Retina (tissue), 1 donor: ENCODE results near the gene RYR2.

ENCODE experiments used
- DNase-seq: peaks from one replicate; pipeline ENCODE4 v3.0.0-alpha.2; 2016

Gene RYR2

GRCh38 chr1:237384213-237384612, 342.2 kb downstream of the RYR2 start:
- DNase-seq = no peak

GRCh38 chr1:237386362-237387143, 344.6 kb downstream of the RYR2 start:
- DNase-seq = no peak

- DNase-seq = no peak
These were observed 345.1 kb downstream of the RYR2 start for GRCh38 chr1:237387144-237387505.

GRCh38 chr1:237390823-237391222, 348.8 kb downstream of the RYR2 start:
- no peak for DNase-seq

GRCh38 chr1:237393632-237394031, 351.6 kb downstream of the RYR2 start:
- no peak for DNase-seq

GRCh38 chr1:237394281-237394680, 352.3 kb downstream of the RYR2 start:
- peak; percentile 13 for DNase-seq

- no peak for DNase-seq
These were observed 354.4 kb downstream of the RYR2 start for GRCh38 chr1:237396426-237396825.

- DNase-seq = no peak
These were observed 356.8 kb downstream of the RYR2 start for GRCh38 chr1:237398751-237399150.

GRCh38 chr1:237405912-237406311, 363.9 kb downstream of the RYR2 start:
- DNase-seq = no peak

- no peak for DNase-seq
These were observed 369.6 kb downstream of the RYR2 start for GRCh38 chr1:237411621-237412020.

GRCh38 chr1:237416924-237417655, 375.1 kb downstream of the RYR2 start:
- DNase-seq = no peak

- DNase-seq = no peak
These were observed 386.8 kb downstream of the RYR2 start for GRCh38 chr1:237428809-237429208.

GRCh38 chr1:237429252-237429651, 387.3 kb downstream of the RYR2 start:
- DNase-seq = no peak

GRCh38 chr1:237431448-237431847, 389.5 kb downstream of the RYR2 start:
- no peak for DNase-seq

- DNase-seq = no peak
These were observed 398.4 kb downstream of the RYR2 start for GRCh38 chr1:237440346-237440745.

GRCh38 chr1:237444120-237444790, 402.3 kb downstream of the RYR2 start:
- DNase-seq = no peak

- DNase-seq = no peak
These were observed 406.1 kb downstream of the RYR2 start for GRCh38 chr1:237448042-237448441.

- DNase-seq = no peak
These were observed 415.6 kb downstream of the RYR2 start for GRCh38 chr1:237457573-237457972.

GRCh38 chr1:237467320-237467719, 425.3 kb downstream of the RYR2 start:
- DNase-seq = no peak

GRCh38 chr1:237470712-237471338, 428.8 kb downstream of the RYR2 start:
- DNase-seq = no peak

GRCh38 chr1:237471377-237471776, 429.4 kb downstream of the RYR2 start:
- DNase-seq = no peak

- DNase-seq = no peak
These were observed 430.0 kb downstream of the RYR2 start for GRCh38 chr1:237471956-237472355.

- no peak for DNase-seq
These were observed 431.9 kb downstream of the RYR2 start for GRCh38 chr1:237473854-237474253.
